Endothelial cell of umbilical vein (primary cell): ENCODE data around the gene TCP11. TPM values are rescaled to one million over a fixed set of nuclear protein-coding genes. Genes with fewer than 3 reads are reported as not detected.

ENCODE experiments used
- BruUV-seq: library from RNA; stranded (reverse); fragments of 400-500 nt; replicated peaks from 2 replicates; lab custom pipeline; 2021; lab: Mats Ljungman, UMichigan
- CTCF ChIA-PET: fragments of 300-600, 350-600 bp; sonication (Branson Sonifier 250); formaldehyde crosslinking; loops from one replicate; lab custom pipeline; 2021; ENCODE audit warnings: antibody characterized with exemption, inconsistent platforms; lab: Charles Lee
- POLR2A ChIA-PET: fragments of 300-600, 350-600 bp; sonication (Branson Sonifier 250); formaldehyde crosslinking; loops from one replicate; lab custom pipeline; 2021; ENCODE audit warnings: antibody characterized with exemption, inconsistent platforms; lab: Charles Lee
- DNase-seq: peaks from one replicate; pipeline ENCODE4 v3.0.0-alpha.2; 2011; ENCODE audit warnings: low read depth, low spot score
- FAIRE-seq: peaks from 2 replicates; lab custom pipeline; 2011; peaks lifted over from hg19 to GRCh38; lab: Jason Lieb, UNC
- H2AFZ ChIP-seq: 2 replicates; pipeline ENCODE4 v1.6.0; 2012; ENCODE audit warnings: low read depth, low read length, control low read depth, inconsistent platforms
- H3K27ac ChIP-seq: 2 replicates; pipeline ENCODE4 v1.5.1; 2011; ENCODE audit warnings: low read depth, mild to moderate bottlenecking, control low read depth, low read length, moderate library complexity; ENCODE audit not compliant: insufficient read depth
- H3K27me3 ChIP-seq, 2 experiments: 2 replicates each; pipeline versions ENCODE4 v1.6.0 to v1.6.1; 2011; ENCODE audit warnings: low read length in 2 of 2, mixed read lengths in 1 of 2; ENCODE audit not compliant: control insufficient read depth in 2 of 2, insufficient read depth in 2 of 2
- H3K36me3 ChIP-seq, 2 experiments: 2 replicates in 1 of 2; 3 replicates in 1 of 2; pipeline ENCODE4 v1.5.1; 2011; ENCODE audit warnings: low read length in 2 of 2, mild to moderate bottlenecking in 1 of 2, moderate library complexity in 1 of 2; ENCODE audit not compliant: control insufficient read depth in 2 of 2, insufficient read depth in 2 of 2; ENCODE audit errors: extremely low read depth in 1 of 2
- H3K4me1 ChIP-seq: 3 replicates; pipeline ENCODE4 v1.5.1; 2011; ENCODE audit warnings: mild to moderate bottlenecking, low read length; ENCODE audit not compliant: control insufficient read depth, insufficient read depth; ENCODE audit errors: extremely low read depth
- H3K4me2 ChIP-seq: 2 replicates; pipeline ENCODE4 v1.6.1; 2011; ENCODE audit warnings: low read length, control low read depth, mixed read lengths; ENCODE audit not compliant: insufficient read depth
- H3K4me3 ChIP-seq, 3 experiments: fragments of 200-600 bp in 1 of 3; sonication (generic), shearing (Covaris generic) in 1 of 3; replicated peaks in 1 of 3; 2 replicates each; pipeline ENCODE4 v1.5.1; 2011 to 2016; ENCODE audit warnings: control low read depth in 3 of 3, low read length in 3 of 3, mild to moderate bottlenecking in 2 of 3, inconsistent platforms in 1 of 3, low read depth in 1 of 3, moderate library complexity in 1 of 3; ENCODE audit not compliant: insufficient read depth in 1 of 3
- H3K79me2 ChIP-seq: 2 replicates; pipeline ENCODE4 v1.6.0; 2012; ENCODE audit warnings: low read length, inconsistent platforms; ENCODE audit not compliant: control insufficient read depth, insufficient read depth
- H3K9ac ChIP-seq: replicated peaks from 2 replicates; pipeline ENCODE3; 2011; ENCODE audit warnings: low read length, control low read depth; ENCODE audit not compliant: insufficient read depth; ENCODE audit errors: extremely low read depth
- H3K9me1 ChIP-seq: replicated peaks from 3 replicates; pipeline ENCODE4 v1.6.0; 2011; ENCODE audit warnings: mild to moderate bottlenecking, low read length; ENCODE audit not compliant: control insufficient read depth, insufficient read depth; ENCODE audit errors: extremely low read depth
- H3K9me3 ChIP-seq: replicated peaks from 2 replicates; pipeline ENCODE4 v1.5.1; 2012; ENCODE audit warnings: low read length, inconsistent platforms; ENCODE audit not compliant: control insufficient read depth, insufficient read depth
- H4K20me1 ChIP-seq: replicated peaks from 2 replicates; pipeline ENCODE3; 2011; ENCODE audit warnings: mild to moderate bottlenecking, low read length; ENCODE audit not compliant: control insufficient read depth, insufficient read depth; ENCODE audit errors: extremely low read depth
- EZH2 ChIP-seq: IDR thresholded peaks from 2 replicates; pipeline ENCODE4 v1.6.1; 2012; ENCODE audit warnings: borderline replicate concordance, low read depth, mild to moderate bottlenecking, moderate library complexity, low read length, inconsistent platforms; ENCODE audit not compliant: severe bottlenecking
- FOS ChIP-seq: IDR thresholded peaks from 2 replicates; pipeline ENCODE4 v1.6.1; 2011; ENCODE audit warnings: mild to moderate bottlenecking, low read length, moderate library complexity, borderline replicate concordance; ENCODE audit not compliant: insufficient read depth
- GATA2 ChIP-seq: IDR thresholded peaks from 2 replicates; pipeline ENCODE4 v1.7.0; 2011; ENCODE audit warnings: low read depth, mild to moderate bottlenecking, moderate library complexity, mixed read lengths, low read length; ENCODE audit not compliant: insufficient read length, insufficient read depth
- JUN ChIP-seq: IDR thresholded peaks from 2 replicates; pipeline ENCODE4 v1.6.1; 2011; ENCODE audit warnings: borderline replicate concordance, low read depth; ENCODE audit not compliant: insufficient read length, insufficient read depth
- MYC ChIP-seq: IDR thresholded peaks from one replicate; pipeline ENCODE4 v1.6.1; 2011; ENCODE audit warnings: mild to moderate bottlenecking, low read depth, low read length
- POLR2A ChIP-seq: IDR thresholded peaks from 2 replicates; pipeline ENCODE4 v1.6.1; 2012; ENCODE audit warnings: low read depth, mild to moderate bottlenecking, control low read depth, low read length
- POLR2AphosphoS5 ChIP-seq: IDR thresholded peaks from 2 replicates; pipeline ENCODE4 v1.6.1; 2012; ENCODE audit warnings: low read depth, mild to moderate bottlenecking, control low read depth, low read length, moderate library complexity; ENCODE audit not compliant: insufficient read depth
- dilution Hi-C: fragments of 300-500 bp; cut with MboI; formaldehyde crosslinking; loops from one replicate; pipeline ENCODE4 v1.15.0; 2019; ENCODE audit warnings: low sequenced_read_pairs; ENCODE audit not compliant: extremely low pct_ligation_motif_present
- intact Hi-C: fragments of 100-400 bp; cut with micrococcal nuclease; formaldehyde crosslinking; loops from one replicate; pipeline ENCODE4 v1.10.0; 2022
- polyA plus RNA-seq, 4 experiments: library from polyadenylated mRNA; depleted of rRNA in 3 of 4; stranded (reverse) in 3 of 4; unstranded in 1 of 4; fragments of >200 nt; gene quantifications; 2 replicates each; pipeline versions ENCODE4 v1.2.1 to v1.2.3, GENCODE V29; 2011 to 2012; ENCODE audit warnings: missing spikeins in 1 of 4
- total RNA-seq: library from RNA; stranded (reverse); gene quantifications from 2 replicates; pipeline ENCODE4 v1.2.3, GENCODE V29; 2021
- TF ChIP-seq, protein P1 (sequence below): IDR thresholded peaks from 2 replicates; pipeline ENCODE4 v1.6.1; 2011; ENCODE audit not compliant: insufficient read depth, insufficient read length
- TF ChIP-seq, protein P2 (sequence below), 2 donors: IDR thresholded peaks; 1 replicate in 1 of 2; 2 replicates in 1 of 2; pipeline ENCODE4 v1.5.1; 2011; ENCODE audit warnings: low read length in 2 of 2, mild to moderate bottlenecking in 2 of 2, moderate library complexity in 2 of 2, control low read depth in 1 of 2, inconsistent platforms in 1 of 2, low read depth in 1 of 2; ENCODE audit not compliant: insufficient read depth in 1 of 2; ENCODE audit errors: extremely low read depth in 1 of 2

Gene TCP11
- total and polyA plus RNA-seq, 2 donors (not counting 3 experiments of a cell fraction or from before 2014, with no cell fraction given) = 0.18 TPM; not detected in 1

DNA sequence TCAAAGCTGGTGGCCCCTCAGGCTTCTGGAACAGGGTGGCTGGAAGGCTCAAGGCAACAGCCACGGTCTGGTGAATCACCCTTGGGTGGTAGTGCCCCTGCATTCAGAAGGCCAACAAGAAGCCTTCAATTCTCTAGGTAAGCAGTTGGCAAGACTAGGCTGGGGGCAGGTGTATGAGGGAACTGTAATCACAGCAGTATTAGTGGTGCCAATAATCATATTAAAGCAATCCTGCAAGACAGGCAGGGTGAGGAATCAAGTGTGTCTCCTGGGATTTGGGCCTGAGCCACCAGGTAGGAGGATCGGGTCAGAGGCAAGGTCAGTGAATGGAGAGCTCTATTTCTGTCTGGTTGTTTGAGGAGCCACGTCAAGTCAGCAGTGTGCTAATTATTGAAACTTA, 47.7 kb upstream of the TCP11 start:
- Histone ChIP-seq H3K27ac (no peak overlapping the region), H2AFZ (no peak overlapping the region), H3K79me2 (no peaks in the 10 kb centered on the region), H3K27me3 (peaks cover 2 to 4% of the 10 kb centered on the region in 2 experiments), H3K9me1 (no peaks in the 10 kb centered on the region), H3K4me2 (no peak overlapping the region), H4K20me1 (no peaks in the 10 kb centered on the region), H3K4me1 (no peaks in the 10 kb centered on the region), H3K9ac (no peak overlapping the region), H3K4me3 (no peak overlapping the region), H3K9me3 (no peaks in the 10 kb centered on the region), H3K36me3 (no peaks in the 10 kb centered on the region)
- intact Hi-C loops = no loop called here
- ChIA-PET CTCF (interaction anchor here (1.4 to 3.6 kb wide), 2 partner anchors 10 to 16 kb away, joined by 3 to 21 read pairs; no protein-coding TSS in a partner anchor), POLR2A (no interaction called here)
- no TSS peak for BruUV-seq
- dilution Hi-C loops = no loop called here
- FAIRE-seq = no peak
- no peak for TF ChIP-seq MYC
- TF ChIP-seq, protein P1, sequence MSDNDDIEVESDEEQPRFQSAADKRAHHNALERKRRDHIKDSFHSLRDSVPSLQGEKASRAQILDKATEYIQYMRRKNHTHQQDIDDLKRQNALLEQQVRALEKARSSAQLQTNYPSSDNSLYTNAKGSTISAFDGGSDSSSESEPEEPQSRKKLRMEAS = no peak
- no peak for TF ChIP-seq POLR2AphosphoS5
- TF ChIP-seq GATA2 = no peak
- TF ChIP-seq JUN = no peak
- TF ChIP-seq POLR2A = no peak
- TF ChIP-seq, protein P2, sequence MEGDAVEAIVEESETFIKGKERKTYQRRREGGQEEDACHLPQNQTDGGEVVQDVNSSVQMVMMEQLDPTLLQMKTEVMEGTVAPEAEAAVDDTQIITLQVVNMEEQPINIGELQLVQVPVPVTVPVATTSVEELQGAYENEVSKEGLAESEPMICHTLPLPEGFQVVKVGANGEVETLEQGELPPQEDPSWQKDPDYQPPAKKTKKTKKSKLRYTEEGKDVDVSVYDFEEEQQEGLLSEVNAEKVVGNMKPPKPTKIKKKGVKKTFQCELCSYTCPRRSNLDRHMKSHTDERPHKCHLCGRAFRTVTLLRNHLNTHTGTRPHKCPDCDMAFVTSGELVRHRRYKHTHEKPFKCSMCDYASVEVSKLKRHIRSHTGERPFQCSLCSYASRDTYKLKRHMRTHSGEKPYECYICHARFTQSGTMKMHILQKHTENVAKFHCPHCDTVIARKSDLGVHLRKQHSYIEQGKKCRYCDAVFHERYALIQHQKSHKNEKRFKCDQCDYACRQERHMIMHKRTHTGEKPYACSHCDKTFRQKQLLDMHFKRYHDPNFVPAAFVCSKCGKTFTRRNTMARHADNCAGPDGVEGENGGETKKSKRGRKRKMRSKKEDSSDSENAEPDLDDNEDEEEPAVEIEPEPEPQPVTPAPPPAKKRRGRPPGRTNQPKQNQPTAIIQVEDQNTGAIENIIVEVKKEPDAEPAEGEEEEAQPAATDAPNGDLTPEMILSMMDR (IDR thresholded peaks at IDR 0.05; ENCODE audit: extremely low read depth in 1 of 2, insufficient read depth in 1 of 2, low read depth in 1 of 2, low read length in 2 of 2) = no peak
- TF ChIP-seq EZH2 = no peak
- TF ChIP-seq FOS = no peak
- no peak for DNase-seq
